Epithelial cell of esophagus (primary cell): Measurements from ENCODE around the gene TRIP12.
A peak's percentile ranks its signal among the peaks of the same experiment; 100 is the strongest.
"Not testable (repeated sequence)": the region's sequence is repeated elsewhere in the genome, so short reads cannot be mapped to it uniquely, and the experiment has no call there.

Experiments
- DNase-seq: peaks from one replicate; pipeline ENCODE4 v3.0.0; 2010; ENCODE audit warnings: low read depth
- H3K4me3 ChIP-seq: 2 replicates; pipeline ENCODE4 v1.5.1; 2011; ENCODE audit warnings: mild to moderate bottlenecking, low read length, control low read depth
- CTCF ChIP-seq: IDR thresholded peaks from 2 replicates; pipeline ENCODE4 v1.5.1; 2011; ENCODE audit warnings: low read depth, mild to moderate bottlenecking, low read length, control low read depth, inconsistent platforms; ENCODE audit not compliant: insufficient read depth; ENCODE audit errors: missing control alignments

TRIP12 gene

GRCh38 chr2:229731916-229732315 is 189.9 kb downstream of the TRIP12 start:
- DNase-seq, result no peak
- no peak overlapping the region for H3K4me3 ChIP-seq
- no peak for TF ChIP-seq CTCF

- no peak for DNase-seq
- no peak overlapping the region for H3K4me3 ChIP-seq
- TF ChIP-seq CTCF, result no peak
Observed at GRCh38 chr2:229731363-229731762, 190.4 kb downstream of the TRIP12 start.

GRCh38 chr2:229728370-229728769 is 193.4 kb downstream of the TRIP12 start:
- no peak for TF ChIP-seq CTCF

GRCh38 chr2:229726643-229727042 is 195.2 kb downstream of the TRIP12 start:
- no peak for TF ChIP-seq CTCF
- H3K4me3 ChIP-seq, result no peak overlapping the region
- DNase-seq, result no peak

More at GRCh38 chr2:229728370-229728769, 193.4 kb downstream of the TRIP12 start:
- no peak overlapping the region for H3K4me3 ChIP-seq
- peak; percentile 66 for DNase-seq

GRCh38 chr2:229725716-229726574 is 195.9 kb downstream of the TRIP12 start:
- TF ChIP-seq CTCF, result no peak
- peak; percentile 67 for DNase-seq
- no peak overlapping the region for H3K4me3 ChIP-seq

GRCh38 chr2:229723192-229723591 is 198.6 kb downstream of the TRIP12 start:
- H3K4me3 ChIP-seq, result not testable (repeated sequence)

GRCh38 chr2:229719926-229720647 is 201.7 kb downstream of the TRIP12 start:
- DNase-seq, result no peak
- H3K4me3 ChIP-seq, result no peak overlapping the region
- no peak for TF ChIP-seq CTCF

More at GRCh38 chr2:229723192-229723591, 198.6 kb downstream of the TRIP12 start:
- DNase-seq, result not testable (repeated sequence)
